GM18870 (cell line): ENCODE results near the gene ZNF678.
"Not testable (repeated sequence)": the region's sequence is repeated elsewhere in the genome, so short reads cannot be mapped to it uniquely, and the experiment has no call there.

Experiments
- ATAC-seq: cut with Tn5 transposase; IDR thresholded peaks from one replicate; pipeline ENCODE4 v1.9.1; 2021; ENCODE audit warnings: moderate library complexity; ENCODE audit not compliant: unreplicated experiment

Gene ZNF678

DNA sequence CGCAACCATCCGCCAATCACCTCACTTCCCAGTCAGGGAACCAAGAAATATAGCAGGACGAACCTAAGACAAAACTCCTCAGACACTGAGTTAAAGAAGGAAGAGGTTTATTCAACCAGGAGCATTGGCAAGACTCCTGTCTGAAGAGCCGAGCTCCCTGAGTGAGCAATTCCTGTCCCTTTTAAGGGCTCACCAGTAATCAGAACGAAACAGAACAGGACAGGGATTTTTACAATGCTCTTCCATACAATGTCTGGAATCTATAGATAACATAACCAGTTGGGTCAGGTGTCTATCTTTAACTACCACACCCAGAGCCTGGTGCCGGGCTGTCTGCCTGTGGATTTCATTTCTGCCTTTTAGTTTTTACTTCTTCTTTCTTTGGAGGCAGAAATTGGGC is 32.9 kb downstream of the ZNF678 start:
- not testable (repeated sequence) for ATAC-seq

DNA sequence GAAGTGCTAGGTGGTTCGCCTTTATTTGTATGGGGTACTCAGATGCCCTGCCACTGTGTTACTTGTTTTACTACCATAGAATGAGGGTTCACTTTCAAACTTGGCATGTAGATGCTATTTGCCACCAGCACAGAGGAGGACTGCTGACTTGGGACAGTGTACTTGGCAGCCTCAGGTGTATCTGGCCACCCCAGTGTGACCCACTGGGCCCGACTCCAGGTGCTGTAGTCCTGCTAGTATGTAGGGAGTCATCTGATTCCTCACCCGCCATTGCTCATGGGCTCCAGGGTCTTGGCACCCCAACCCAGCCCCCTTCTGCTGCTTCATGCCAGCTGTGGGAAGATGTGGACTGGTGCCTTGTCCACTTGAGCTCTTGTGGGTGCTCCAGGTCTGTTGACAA is 40.0 kb downstream of the ZNF678 start:
- ATAC-seq: no peak

DNA sequence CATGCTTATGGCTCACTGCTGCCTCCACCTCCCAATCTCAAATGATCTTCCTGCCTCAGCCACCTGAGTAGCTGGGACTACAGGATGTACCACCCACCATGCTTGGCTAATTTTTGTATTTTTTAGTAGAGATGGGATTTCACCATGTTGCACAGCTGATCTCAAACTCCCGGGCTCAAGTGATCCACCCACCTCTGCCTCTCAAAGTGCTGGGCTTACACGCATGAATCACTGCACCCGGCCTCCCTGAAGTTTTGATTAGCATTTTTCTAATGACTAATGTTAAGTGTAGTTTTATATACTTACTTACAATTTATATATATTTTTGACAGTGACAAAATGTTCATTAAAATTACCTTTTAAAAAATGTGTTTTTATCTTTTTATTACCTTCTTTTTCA is 41.1 kb downstream of the ZNF678 start:
- no peak for ATAC-seq

DNA sequence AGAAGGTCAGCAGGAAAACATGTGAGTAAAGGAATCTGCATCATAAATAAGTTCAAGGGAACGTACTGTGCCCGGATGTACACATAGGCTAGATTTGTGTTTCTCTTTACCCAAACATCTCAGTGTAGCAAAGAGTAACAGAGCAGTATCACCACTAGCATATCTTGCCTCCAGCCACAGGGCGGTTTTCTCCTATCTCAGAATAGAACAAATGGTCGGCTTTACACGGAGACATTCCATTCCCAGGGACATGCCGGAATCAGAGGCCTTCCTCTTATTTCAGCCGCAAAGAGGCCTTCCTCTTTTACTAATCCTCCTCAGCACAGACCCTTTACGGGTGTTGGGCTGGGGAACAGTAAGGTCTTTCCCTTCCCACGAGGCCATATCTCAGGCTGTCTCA is 42.9 kb downstream of the ZNF678 start:
- not testable (repeated sequence) for ATAC-seq

DNA sequence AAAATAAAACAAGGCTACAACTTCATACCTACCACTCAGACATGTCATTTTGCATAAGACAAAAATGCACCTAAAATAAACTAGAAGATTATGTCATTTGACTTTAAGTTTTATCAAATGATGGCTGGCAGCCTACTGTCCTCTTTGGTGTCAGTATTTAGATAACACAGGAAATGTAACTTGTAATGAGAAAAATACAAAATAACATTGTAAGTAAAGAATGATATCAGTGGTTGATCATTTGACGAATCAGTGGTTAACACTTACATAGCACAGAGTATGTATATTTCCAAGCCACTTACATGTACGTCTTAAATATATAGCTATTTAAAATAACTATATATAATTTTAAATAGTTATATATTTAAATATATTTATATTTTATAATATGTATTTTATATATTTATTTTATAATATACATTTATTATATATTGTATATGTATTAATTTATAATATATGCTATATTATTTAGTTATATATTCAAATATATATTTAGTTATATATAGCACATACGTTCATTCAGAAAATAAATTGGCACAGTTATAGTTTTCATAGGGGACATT is 44.1 kb downstream of the ZNF678 start:
- ATAC-seq: no peak

DNA sequence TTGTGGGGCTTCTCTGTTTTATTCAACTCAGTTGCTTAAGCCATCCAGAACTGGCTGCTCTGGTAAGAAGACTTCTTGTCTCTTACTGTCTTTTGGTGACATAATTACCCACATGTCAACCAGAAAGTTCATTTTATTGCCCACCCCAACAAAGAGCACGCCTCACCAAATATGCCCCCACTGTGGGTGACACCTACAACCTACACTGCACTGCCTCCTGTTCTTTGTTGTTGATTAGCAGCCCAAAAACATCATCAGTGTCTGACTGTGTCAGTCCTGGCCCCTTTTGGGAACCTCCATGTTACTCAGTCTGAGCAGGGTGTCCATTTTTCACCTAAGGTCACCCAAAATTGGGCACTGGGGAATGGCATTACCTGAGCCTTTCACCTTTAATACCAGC is 49.3 kb downstream of the ZNF678 start:
- no peak for ATAC-seq

DNA sequence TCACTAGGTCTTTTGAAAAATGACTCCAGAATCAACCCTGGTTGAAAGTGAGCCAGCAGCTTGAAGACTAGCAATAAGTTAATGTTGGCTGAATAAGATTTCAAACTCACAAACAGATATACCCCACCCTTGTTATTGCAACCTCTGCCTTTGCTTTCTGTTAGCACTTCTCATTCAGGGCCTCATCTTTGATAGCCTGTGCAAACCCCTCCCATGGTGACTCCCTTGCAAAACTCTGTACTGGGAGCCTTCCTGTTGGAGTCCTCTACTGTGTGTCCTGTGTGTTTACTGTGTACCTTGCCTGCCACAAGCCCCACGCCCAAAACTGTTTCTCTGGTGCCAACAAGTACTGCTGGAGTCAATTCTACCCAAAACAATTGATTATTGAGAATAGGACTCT is 50.2 kb downstream of the ZNF678 start:
- ATAC-seq: no peak

DNA sequence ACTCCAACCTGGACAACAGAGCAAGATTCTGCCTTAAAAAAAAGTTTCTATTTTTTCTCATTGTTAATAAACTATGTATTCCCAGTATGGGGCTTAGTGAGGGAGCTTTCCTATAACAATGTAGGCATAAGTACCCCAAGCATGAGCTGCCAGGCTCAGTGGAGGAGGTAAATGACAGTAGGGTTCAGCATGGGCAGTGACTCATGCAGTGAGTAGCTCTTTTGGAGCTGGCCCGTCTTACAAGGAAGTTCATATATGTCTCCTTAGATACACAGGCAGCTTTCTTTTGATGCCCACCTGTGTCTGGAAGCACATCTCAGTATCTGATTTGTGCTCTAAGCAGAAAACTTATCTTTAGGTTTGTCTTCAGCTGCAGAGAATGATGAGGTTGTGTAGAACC is 57.9 kb downstream of the ZNF678 start:
- no peak for ATAC-seq

DNA sequence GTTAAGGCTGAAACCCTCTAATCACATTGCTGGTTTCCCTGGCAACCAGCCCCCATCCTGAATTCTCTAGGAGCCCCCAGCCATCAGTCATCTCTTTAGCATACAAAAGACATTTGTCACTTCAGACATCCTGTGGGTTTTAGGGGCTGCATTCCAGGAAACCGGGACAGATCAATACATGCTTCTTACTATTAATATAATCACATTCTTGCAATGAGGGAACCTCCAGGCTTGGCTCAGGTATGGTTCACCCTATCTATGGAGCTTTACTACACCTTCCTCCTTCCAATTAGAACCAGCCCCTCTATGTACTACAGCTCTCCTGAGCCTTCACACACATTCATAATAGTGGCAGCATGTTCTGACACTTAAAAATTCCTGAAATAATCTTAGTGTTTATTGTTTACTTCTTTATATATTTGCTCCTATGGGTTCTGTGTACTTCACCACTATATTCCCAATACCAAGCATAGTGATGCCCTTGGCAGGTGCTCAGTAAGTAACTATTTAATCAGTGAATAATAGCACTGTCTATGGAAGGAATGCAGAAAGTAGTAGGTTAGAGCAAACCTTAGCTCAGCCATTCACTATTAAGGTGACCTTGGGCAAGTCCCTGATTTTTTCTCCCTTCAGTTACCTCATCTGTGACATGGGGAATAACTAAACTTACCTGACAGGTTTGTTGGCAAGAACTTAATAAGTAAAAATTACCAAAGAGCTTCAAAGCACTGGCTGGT is 59.6 kb downstream of the ZNF678 start:
- ATAC-seq: no peak

DNA sequence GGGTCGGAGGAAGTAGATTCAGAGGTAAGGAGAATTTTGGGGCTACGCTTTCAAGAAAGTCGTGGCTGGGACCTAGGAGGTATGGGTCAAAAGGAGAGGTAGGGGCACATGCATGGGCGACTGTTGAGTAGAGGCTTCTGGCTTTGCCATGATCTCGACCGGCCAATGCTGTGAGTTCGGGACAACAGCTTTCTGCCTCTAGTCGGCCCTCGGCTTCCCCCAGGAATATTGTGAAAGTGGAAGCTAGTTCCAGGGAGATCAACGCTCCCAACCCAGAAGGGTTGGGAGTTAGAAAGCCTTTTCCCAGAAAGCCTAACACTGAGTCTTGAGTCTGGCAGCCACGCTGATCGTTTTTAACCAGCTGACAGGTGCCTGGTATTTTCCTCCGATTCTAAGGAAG is 69.0 kb downstream of the ZNF678 start:
- no peak for ATAC-seq

DNA sequence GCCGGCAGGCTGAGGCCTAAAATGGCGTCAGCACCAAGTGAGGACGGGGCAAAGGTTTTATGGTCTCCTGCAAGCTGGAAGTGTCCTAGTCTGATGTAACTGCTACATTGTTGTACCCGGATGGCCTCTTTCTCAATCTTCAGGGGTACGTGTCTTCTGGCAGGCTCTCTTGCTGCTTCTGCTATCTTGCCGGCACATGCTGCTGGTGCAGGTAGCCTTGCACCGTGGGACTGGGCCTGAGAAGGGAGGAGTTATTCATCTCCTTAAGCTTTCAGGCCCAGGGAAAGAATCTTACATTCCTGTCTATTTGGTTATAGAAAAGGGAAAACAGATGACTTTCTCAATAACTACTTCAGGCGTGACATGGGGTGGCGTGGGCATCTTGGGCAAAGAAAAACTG is 72.2 kb downstream of the ZNF678 start:
- no peak for ATAC-seq

DNA sequence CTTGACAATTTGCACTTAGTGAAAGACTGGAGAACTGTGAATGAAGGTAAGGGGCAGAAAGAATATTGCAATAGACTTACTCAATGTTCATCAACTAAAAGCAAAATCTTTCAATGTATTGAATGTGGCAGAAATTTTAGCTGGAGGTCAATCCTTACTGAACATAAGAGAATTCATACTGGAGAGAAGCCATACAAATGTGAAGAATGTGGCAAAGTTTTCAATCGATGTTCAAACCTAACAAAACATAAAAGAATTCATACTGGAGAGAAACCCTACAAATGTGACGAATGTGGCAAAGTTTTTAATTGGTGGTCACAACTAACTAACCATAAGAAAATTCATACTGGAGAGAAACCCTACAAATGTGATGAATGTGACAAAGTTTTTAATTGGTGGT is 91.1 kb downstream of the ZNF678 start:
- ATAC-seq: no peak

DNA sequence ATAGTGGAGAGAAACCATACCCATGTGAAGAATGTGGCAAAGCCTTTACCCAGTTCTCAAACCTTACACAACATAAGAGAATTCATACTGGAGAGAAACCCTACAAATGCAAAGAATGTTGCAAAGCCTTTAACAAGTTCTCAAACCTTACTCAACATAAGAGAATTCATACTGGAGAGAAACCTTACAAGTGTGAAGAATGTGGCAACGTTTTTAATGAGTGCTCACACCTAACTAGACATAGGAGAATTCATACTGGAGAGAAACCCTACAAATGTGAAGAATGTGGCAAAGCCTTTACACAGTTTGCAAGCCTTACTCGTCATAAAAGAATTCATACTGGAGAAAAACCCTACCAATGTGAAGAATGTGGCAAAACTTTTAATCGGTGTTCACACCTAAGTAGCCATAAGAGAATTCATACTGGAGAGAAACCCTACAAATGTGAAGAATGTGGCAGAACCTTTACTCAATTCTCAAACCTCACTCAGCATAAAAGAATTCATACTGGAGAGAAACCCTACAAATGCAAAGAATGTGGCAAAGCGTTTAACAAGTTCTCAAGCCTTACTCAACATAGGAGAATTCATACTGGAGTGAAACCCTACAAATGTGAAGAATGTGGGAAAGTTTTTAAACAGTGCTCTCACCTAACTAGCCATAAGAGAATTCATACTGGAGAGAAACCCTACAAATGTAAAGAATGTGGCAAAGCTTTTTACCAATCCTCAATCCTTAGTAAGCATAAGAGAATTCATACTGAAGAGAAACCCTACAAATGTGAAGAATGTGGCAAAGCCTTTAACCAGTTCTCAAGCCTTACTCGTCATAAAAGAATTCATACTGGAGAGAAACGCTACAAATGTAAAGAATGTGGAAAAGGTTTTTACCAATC is 91.7 kb downstream of the ZNF678 start:
- no peak for ATAC-seq

DNA sequence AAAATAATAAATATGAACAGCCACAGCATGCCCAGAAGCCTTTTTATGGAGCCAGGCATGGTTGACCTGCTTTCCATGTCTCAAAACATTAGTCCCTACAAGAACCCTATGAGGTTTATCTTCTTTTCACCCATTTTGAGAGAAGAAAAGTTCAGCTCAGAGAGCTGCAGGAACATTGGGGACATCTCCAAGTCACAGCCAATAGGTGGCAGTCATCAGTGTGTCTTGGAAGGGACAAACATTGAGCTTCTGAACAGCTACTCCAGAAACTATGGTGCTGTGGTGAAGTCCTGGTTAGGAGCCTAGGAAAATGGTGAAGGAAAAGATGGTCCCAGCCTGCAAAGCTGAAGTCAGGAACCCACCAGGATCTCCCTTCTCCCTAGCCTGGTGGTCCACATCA is 98.1 kb downstream of the ZNF678 start:
- no peak for ATAC-seq

DNA sequence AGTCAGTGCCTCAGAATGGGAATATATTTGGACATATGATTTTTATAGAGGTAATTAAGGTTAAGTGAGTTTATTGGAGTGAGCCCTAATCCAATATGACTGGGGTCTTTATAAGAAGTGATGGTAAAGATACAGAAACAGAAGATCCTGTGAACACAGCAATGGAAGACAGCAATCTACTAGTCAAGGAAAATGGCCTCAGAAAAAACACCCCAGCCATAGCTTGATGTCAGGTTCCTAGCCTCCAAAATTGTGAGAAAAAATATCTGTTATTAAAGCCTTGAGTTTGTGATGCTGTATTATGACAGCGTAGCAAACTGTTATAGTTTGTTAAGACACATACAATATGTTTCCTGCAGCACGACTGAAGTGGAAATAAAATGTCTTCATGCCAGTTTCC is 99.6 kb downstream of the ZNF678 start:
- no peak for ATAC-seq

DNA sequence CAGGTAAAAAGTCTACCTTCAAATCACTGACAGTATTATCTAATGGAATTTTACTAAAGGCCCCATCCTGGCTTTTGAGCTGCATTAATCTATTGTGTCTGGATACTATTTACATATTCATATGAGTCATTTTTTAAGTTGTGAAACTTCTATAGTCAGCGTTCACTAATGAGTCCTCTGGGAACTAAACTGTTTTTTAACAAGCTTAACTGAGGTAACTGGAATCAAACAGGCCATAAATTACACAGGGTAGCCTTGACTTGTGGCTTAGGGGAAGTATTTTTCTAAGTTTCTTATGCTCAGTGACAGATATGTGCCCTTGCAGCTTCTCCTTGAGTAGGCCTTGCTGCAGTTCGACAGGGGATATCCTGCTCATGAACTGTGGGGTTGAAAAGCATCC is 102.9 kb downstream of the ZNF678 start:
- no peak for ATAC-seq

DNA sequence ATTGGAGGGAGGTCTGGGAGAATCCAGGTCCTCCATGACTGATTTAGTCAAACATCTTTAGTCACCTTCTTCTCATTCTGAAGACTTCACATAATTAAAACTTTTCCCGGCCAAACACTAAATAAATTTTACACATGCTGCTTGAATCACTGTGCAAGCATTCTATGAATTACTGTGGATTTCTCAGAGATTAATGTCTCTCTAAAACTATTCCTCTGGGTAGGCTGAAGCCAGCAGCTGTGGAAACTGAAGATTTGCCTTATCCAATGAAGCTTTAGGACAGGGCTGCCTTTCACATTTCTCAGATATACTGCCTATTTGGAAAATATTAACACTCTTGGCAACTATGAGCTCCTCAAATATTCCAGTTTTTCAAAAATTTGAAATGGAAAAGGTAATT is 110.1 kb downstream of the ZNF678 start:
- no peak for ATAC-seq

DNA sequence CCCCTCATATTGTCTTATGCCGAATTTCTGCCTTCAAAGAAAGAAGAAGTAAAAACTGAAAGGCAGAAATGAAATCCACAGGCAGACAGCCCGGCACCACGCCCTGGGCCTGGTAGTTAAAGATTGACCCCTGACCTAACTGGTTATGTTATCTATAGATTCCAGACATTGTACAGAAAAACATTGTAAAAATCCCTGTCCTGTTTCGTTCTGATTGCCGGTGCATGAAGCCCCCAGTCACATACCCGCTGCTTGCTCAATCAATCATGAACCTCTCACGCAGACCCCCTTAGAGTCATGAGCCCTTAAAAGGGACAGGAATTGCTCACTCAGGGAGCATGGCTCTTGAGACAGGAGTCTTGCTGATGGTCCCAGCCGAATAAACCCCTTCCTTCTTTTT is 122.5 kb downstream of the ZNF678 start:
- ATAC-seq: no peak

DNA sequence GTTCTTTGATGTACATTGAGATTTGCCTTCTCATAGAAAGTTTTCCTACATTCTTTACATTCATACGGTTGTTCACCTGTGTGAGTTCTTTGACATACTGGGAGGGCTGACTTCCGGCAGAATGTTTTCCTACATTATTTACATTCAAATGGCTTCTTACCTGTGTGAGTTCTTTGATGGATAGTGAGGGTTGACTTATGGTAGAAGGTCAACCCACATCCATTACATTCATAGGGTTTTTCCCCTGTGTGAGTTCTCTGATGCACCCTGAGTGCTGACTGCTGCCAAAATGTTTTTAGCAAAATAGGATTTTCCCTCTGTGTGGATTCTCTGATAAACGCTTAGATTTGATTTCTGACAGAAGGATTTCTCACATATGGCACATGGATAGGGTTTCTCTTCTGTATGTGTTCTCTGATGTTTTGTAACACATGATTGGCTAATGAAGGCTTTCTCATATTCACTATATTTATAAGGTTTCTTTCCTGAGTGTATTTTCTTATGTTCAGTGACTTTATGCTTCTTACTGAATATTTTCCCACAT is 134.0 kb downstream of the ZNF678 start:
- no peak for ATAC-seq

DNA sequence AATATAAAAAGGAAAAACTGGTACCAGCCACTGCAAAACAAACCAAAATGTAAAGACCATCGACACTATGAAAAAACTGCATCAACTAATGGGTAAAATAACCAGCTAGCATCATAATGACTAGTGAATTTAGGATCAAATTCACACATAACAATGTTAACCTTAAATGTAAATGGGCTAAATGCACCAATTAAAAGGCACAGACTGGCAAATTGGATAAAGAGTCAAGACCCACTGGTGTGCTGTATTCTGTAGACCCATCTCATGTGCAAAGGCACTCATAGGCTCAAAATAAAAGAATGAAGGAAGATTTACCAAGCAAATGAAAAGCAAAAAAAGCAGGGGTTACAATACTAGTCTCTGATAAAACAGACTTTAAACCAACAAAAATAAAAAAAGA is 138.3 kb downstream of the ZNF678 start:
- ATAC-seq: not testable (repeated sequence)

DNA sequence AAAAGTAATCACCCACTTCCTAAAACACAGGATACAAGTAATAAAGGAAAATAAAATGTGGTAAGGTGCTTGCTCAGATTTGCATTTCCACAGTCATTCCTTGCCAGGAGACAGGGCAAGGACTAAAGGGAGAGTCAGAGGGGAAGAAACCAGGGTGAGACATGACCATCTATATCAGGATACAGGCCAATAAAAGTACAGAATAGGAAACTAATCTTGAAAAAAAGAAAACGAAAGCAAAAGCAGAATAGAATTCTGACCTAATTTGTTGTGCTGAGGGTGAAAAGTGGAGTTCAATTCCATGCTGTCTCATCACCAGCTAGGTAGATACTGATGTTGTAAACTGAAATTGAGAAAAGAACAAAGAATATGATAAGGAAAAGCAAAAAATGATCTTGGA is 144.5 kb downstream of the ZNF678 start:
- ATAC-seq: no peak

DNA sequence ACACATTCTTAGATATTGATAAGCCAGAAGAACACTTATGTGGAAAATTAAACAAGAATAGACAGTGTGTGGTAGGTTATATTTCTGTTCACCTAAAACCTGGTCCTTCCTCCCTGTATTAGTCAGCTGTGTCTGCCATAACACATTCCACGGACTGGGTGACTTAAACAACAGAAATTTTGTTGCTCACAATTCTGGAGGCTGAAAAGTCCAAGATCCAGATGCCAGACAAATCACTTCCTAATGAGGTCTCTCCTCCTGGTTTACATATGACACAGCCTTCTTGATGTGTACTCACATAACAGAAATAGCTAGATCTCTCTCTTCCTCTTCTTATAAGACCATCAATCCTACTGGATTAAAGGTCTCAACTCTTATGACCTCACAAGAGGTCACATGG is 146.1 kb downstream of the ZNF678 start:
- ATAC-seq: no peak
